ENCODE data around the gene SCGB2A2. TPM values are rescaled to one million over a fixed set of nuclear protein-coding genes. Genes with fewer than 3 reads are reported as not detected.
A peak's percentile ranks its signal among the peaks of the same experiment; 100 is the strongest.

SCGB2A2 gene
- total RNA-seq, 2 donors from 2014 or later: not detected

GRCh38 chr11:62295504-62295903 is 25.5 kb downstream of the SCGB2A2 start:
- WGBS, 2 experiments (ENCODE audit: insufficient coverage in 1 of 2, insufficient read length in 1 of 2): 80 to 85% methylated on average over 2 of the region's 2 CpGs
- no peak for TF ChIP-seq CTCF (conservative IDR thresholded peaks at IDR 0.05)
- Mint-ChIP-seq H3K4me1 (no peaks in the 10 kb centered on the region), H3K4me3 (no peak overlapping the region), H3K36me3 (ENCODE audit: low read depth) (no peaks in the 10 kb centered on the region), H3K27ac (no peak overlapping the region), H3K9me3 (peaks cover 3% of the 10 kb centered on the region), H3K27me3 (ENCODE audit: insufficient read depth) (peaks cover 10% of the 10 kb centered on the region)
- DNase-seq: peak; percentile 83
- H3K4me1 ChIP-seq (ENCODE audit: control insufficient read depth, insufficient read depth, low read length): no peaks in the 10 kb centered on the region
- no peaks in the 10 kb centered on the region for H3K27me3 ChIP-seq (ENCODE audit: control insufficient read depth, insufficient read depth, low read length, poor library complexity, severe bottlenecking)
- H3K9ac ChIP-seq (ENCODE audit: extremely low read depth, low read length, poor library complexity, severe bottlenecking): no peak overlapping the region
- H3K27ac ChIP-seq (ENCODE audit: low read depth, low read length): no peak overlapping the region
- H3K36me3 ChIP-seq (ENCODE audit: control insufficient read depth, insufficient read depth, low read length): no peaks in the 10 kb centered on the region
- H3K9me3 ChIP-seq (ENCODE audit: control insufficient read depth, low read length): no peaks in the 10 kb centered on the region
- no peak overlapping the region for H3K4me3 ChIP-seq (ENCODE audit: low read length)

GRCh38 chr11:62298975-62299374 is 29.0 kb downstream of the SCGB2A2 start, which contains the start of gene SCGB1D4:
SCGB1D4 (minus strand) TSS chr11:62299075; CDS start chr11:62299010, 65 bp downstream.
- no peaks in the 10 kb centered on the region for H3K27me3 ChIP-seq (ENCODE audit: control insufficient read depth, insufficient read depth, low read length, poor library complexity, severe bottlenecking)
- H3K9me3 ChIP-seq (ENCODE audit: control insufficient read depth, low read length): no peaks in the 10 kb centered on the region
- Mint-ChIP-seq H3K27me3 (ENCODE audit: insufficient read depth) (peaks cover 10% of the 10 kb centered on the region), H3K4me1 (no peaks in the 10 kb centered on the region), H3K4me3 (no peak within 1 kb of the TSS), H3K27ac (no peak within 1 kb of the TSS), H3K36me3 (ENCODE audit: low read depth) (no peaks in the 10 kb centered on the region), H3K9me3 (no peaks in the 10 kb centered on the region)
- no peak for TF ChIP-seq CTCF (conservative IDR thresholded peaks at IDR 0.05)
- H3K27ac ChIP-seq (ENCODE audit: low read depth, low read length): no peak within 1 kb of the TSS
- no peaks in the 10 kb centered on the region for H3K36me3 ChIP-seq (ENCODE audit: control insufficient read depth, insufficient read depth, low read length)
- H3K9ac ChIP-seq (ENCODE audit: extremely low read depth, low read length, poor library complexity, severe bottlenecking): no peak within 1 kb of the TSS
- no peaks in the 10 kb centered on the region for H3K4me1 ChIP-seq (ENCODE audit: control insufficient read depth, insufficient read depth, low read length)
- no peak within 1 kb of the TSS for H3K4me3 ChIP-seq (ENCODE audit: low read length)
- WGBS, 2 experiments (ENCODE audit: insufficient coverage in 1 of 2, insufficient read length in 1 of 2): 73 to 81% methylated on average over 7 of the region's 7 CpGs
- no peak for DNase-seq

- no peaks in the 10 kb centered on the region for H3K27me3 ChIP-seq (ENCODE audit: control insufficient read depth, insufficient read depth, low read length, poor library complexity, severe bottlenecking)
- DNase-seq: no peak
- no peaks in the 10 kb centered on the region for H3K4me1 ChIP-seq (ENCODE audit: control insufficient read depth, insufficient read depth, low read length)
- H3K36me3 Mint-ChIP-seq (ENCODE audit: low read depth): no peaks in the 10 kb centered on the region
- no peaks in the 10 kb centered on the region for H3K36me3 ChIP-seq (ENCODE audit: control insufficient read depth, insufficient read depth, low read length)
- H3K9ac ChIP-seq (ENCODE audit: extremely low read depth, low read length, poor library complexity, severe bottlenecking): no peak overlapping the region
- peaks cover 13% of the 10 kb centered on the region for H3K9me3 ChIP-seq (ENCODE audit: control insufficient read depth, low read length)
- no peak overlapping the region for H3K27ac ChIP-seq (ENCODE audit: low read depth, low read length)
- H3K4me1 Mint-ChIP-seq: no peaks in the 10 kb centered on the region
- H3K4me3 ChIP-seq (ENCODE audit: low read length): no peak overlapping the region
- H3K9me3 Mint-ChIP-seq: peaks cover 13% of the 10 kb centered on the region
- H3K27ac Mint-ChIP-seq: no peak overlapping the region
- 58 to 61% methylated on average over 4 to 6 of the region's 6 CpGs for WGBS, 2 experiments (ENCODE audit: insufficient coverage in 1 of 2, insufficient read length in 1 of 2)
- peaks cover 16% of the 10 kb centered on the region for H3K27me3 Mint-ChIP-seq (ENCODE audit: insufficient read depth)
- no peak overlapping the region for H3K4me3 Mint-ChIP-seq
- TF ChIP-seq CTCF (conservative IDR thresholded peaks at IDR 0.05): no peak
Measured at GRCh38 chr11:62306227-62306626, 36.3 kb downstream of the SCGB2A2 start.

Measured in endodermal cell (in vitro differentiated cells).